B cell (primary cell): ENCODE data around the gene MAPK8.

Source experiments
- EZH2 ChIP-seq: IDR thresholded peaks from 2 replicates; pipeline ENCODE4 v1.6.1; 2012; ENCODE audit warnings: borderline replicate concordance, low read depth, mild to moderate bottlenecking, moderate library complexity, low read length; ENCODE audit not compliant: insufficient read depth, poor library complexity, severe bottlenecking
- TF ChIP-seq, protein P1 (sequence below): fragments of 200-600 bp; IDR thresholded peaks from one replicate; pipeline ENCODE4 v1.8.0; 2022; ENCODE audit warnings: antibody characterized with exemption, mild to moderate bottlenecking

DNA sequence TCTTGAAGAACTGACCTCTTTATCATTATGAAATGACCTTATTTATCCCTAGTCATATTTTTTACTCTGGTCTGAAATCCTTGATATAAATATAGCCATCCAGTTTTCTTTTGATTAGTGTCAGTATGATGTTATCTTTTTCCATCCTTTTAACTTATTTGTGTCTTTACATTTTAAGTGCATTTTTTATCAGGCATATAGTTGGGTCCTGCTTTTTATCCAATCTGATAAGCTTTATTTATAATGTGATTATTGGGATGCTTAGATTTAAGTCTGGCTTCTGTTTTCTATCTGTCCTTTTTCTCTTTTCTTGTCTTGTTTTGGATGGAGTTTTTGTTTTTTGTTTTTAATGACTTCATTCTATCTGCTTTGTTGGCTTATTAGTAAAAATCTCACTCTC, 179.2 kb downstream of the MAPK8 start:
- TF ChIP-seq, protein P1, sequence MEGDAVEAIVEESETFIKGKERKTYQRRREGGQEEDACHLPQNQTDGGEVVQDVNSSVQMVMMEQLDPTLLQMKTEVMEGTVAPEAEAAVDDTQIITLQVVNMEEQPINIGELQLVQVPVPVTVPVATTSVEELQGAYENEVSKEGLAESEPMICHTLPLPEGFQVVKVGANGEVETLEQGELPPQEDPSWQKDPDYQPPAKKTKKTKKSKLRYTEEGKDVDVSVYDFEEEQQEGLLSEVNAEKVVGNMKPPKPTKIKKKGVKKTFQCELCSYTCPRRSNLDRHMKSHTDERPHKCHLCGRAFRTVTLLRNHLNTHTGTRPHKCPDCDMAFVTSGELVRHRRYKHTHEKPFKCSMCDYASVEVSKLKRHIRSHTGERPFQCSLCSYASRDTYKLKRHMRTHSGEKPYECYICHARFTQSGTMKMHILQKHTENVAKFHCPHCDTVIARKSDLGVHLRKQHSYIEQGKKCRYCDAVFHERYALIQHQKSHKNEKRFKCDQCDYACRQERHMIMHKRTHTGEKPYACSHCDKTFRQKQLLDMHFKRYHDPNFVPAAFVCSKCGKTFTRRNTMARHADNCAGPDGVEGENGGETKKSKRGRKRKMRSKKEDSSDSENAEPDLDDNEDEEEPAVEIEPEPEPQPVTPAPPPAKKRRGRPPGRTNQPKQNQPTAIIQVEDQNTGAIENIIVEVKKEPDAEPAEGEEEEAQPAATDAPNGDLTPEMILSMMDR = no peak
- no peak for TF ChIP-seq EZH2
